Erythroblast (primary cell): ENCODE results near the gene RBBP6.

Experiments used
- GATA1 ChIP-seq: IDR thresholded peaks from 2 replicates; pipeline ENCODE4 v1.6.1; 2011; ENCODE audit warnings: low read depth, mild to moderate bottlenecking, control low read depth, low read length, moderate library complexity
- POLR2A ChIP-seq: IDR thresholded peaks from 2 replicates; pipeline ENCODE4 v1.6.1; 2011; ENCODE audit warnings: mild to moderate bottlenecking, low read length

DNA sequence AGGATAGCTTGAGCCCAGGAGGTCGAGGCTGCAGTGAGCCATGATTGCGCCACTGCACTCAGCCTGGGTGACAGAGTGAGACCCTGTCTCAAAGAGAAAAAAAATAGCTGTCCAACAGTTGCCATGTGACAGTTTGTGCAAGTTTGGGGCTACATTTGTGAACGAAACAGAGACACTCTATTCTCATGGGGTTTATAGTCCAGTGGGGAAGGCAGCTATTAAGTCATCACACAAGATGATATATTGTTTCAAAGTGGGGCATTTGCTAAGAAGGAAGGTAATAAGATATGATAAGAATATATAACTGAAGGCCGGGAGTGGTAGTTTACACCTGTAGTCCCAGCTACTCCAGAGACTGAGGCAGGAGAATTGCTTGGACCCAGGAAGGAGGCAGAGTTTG, 73.3 kb downstream of the RBBP6 start:
- TF ChIP-seq POLR2A = no peak
- no peak for TF ChIP-seq GATA1
